ENCODE measurements around the gene ANKS1B.

DNA sequence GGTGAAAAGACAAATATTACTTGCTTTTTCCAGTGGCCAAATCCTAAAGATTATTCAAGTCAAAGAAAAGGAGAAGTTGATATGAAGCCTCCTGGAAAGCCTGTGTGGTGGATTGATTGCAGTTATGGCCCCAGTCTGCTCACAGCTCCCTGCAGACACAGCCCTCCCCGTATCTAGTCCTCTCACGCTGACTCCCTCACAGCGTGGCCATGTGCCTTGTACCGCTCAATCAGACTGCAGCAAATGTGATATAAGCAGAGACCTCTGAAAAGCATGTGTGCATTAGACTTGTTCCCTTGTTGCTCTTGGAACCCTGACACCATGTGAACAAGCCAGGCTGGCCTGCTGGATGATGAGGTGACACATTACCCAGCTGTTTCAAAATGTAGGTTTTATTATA, 735.2 kb downstream of the ANKS1B start:
- TF ChIP-seq, protein P1, sequence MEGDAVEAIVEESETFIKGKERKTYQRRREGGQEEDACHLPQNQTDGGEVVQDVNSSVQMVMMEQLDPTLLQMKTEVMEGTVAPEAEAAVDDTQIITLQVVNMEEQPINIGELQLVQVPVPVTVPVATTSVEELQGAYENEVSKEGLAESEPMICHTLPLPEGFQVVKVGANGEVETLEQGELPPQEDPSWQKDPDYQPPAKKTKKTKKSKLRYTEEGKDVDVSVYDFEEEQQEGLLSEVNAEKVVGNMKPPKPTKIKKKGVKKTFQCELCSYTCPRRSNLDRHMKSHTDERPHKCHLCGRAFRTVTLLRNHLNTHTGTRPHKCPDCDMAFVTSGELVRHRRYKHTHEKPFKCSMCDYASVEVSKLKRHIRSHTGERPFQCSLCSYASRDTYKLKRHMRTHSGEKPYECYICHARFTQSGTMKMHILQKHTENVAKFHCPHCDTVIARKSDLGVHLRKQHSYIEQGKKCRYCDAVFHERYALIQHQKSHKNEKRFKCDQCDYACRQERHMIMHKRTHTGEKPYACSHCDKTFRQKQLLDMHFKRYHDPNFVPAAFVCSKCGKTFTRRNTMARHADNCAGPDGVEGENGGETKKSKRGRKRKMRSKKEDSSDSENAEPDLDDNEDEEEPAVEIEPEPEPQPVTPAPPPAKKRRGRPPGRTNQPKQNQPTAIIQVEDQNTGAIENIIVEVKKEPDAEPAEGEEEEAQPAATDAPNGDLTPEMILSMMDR (IDR thresholded peaks at IDR 0.05; ENCODE audit: low read length), result no peak
- no peak for TF ChIP-seq EZH2 (IDR thresholded peaks at IDR 0.05; ENCODE audit: borderline replicate concordance, low read length)

All from OCI-LY1 (cell line).